T-helper 1 cell treated with Interleukin-12 subunit alpha and Interleukin-12 subunit beta and Interleukin-4 antibody, amounts not matched to agents 30 ng/mL and 1 ng/mL, for 36 hours (primary cell): ENCODE results near the gene EPHA4. TPM values are rescaled to one million over a fixed set of nuclear protein-coding genes. Genes with fewer than 3 reads are reported as not detected.

ENCODE experiments used
- intact Hi-C: fragments of 100-400 bp; cut with micrococcal nuclease; formaldehyde crosslinking; loops from one replicate; pipeline ENCODE4 v1.15.1; 2024
- total RNA-seq: library from RNA; stranded (reverse); gene quantifications from 2 replicates; pipeline ENCODE4 v1.2.3, GENCODE V29; 2022

The EPHA4 gene
- total RNA-seq, 1 donor from 2014 or later, result 11.5 TPM

GRCh38 chr2:221371347-221371746 lies 200.8 kb downstream of the EPHA4 start:
- intact Hi-C loops, result no loop called here

- intact Hi-C loops, result no loop called here
Measured at GRCh38 chr2:221370857-221371211, 201.3 kb downstream of the EPHA4 start.

GRCh38 chr2:221370076-221370856 lies 201.8 kb downstream of the EPHA4 start:
- intact Hi-C loops, result no loop called here
